ENCODE data around the gene EFEMP1. TPM values are rescaled to one million over a fixed set of nuclear protein-coding genes. Genes with fewer than 3 reads are reported as not detected.

EFEMP1 gene
- total RNA-seq, 3 donors from 2014 or later (not counting 1 experiment from before 2014, with no cell fraction given) = not detected

- Histone ChIP-seq H3K4me3 (ENCODE audit: low read length) (no peak overlapping the region), H3K27me3 (ENCODE audit: control insufficient read depth, insufficient read depth, low read length) (no peaks in the 10 kb centered on the region), H3K4me1 (ENCODE audit: control insufficient read depth, insufficient read depth, low read length) (no peaks in the 10 kb centered on the region), H3K27ac (ENCODE audit: low read length) (no peak overlapping the region), H3K36me3 (ENCODE audit: control insufficient read depth, insufficient read depth, low read length) (no peaks in the 10 kb centered on the region), H3K9me3 (ENCODE audit: control insufficient read depth, insufficient read depth, low read length) (no peaks in the 10 kb centered on the region)
- intact Hi-C loops (cut with micrococcal nuclease) = no loop called here
- Mint-ChIP-seq H3K9me3 (peaks cover 0 to 4% of the 10 kb centered on the region in 2 donors), H3K27me3 (ENCODE audit: low read depth in 2 of 2) (no peaks in the 10 kb centered on the region), H3K36me3 (no peaks in the 10 kb centered on the region), H3K27ac (no peak overlapping the region), H3K4me1 (no peaks in the 10 kb centered on the region), H3K4me3 (no peak overlapping the region)
- TF ChIP-seq CTCF (IDR thresholded peaks at IDR 0.05) = no peak
- WGBS (ENCODE audit: insufficient coverage) = 50% methylated on average over 1 of the region's 1 CpG
- DNase-seq = no peak
- ATAC-seq = no peak
Observed at GRCh38 chr2:55906993-55907392, 16.6 kb downstream of the EFEMP1 start.

GRCh38 chr2:55903727-55904126 lies 19.9 kb downstream of the EFEMP1 start:
- intact Hi-C loops (cut with micrococcal nuclease) = no loop called here
- 93% methylated on average over 2 of the region's 2 CpGs for WGBS (ENCODE audit: insufficient coverage)
- peaks cover 3% of the 10 kb centered on the region for H3K9me3 ChIP-seq (ENCODE audit: control insufficient read depth, insufficient read depth, low read length)
- H3K27ac ChIP-seq (ENCODE audit: low read length) = no peak overlapping the region
- no peaks in the 10 kb centered on the region for H3K4me1 Mint-ChIP-seq
- no peaks in the 10 kb centered on the region for H3K36me3 ChIP-seq (ENCODE audit: control insufficient read depth, insufficient read depth, low read length)
- H3K27ac Mint-ChIP-seq = no peak overlapping the region
- H3K9me3 Mint-ChIP-seq = peaks cover 3 to 6% of the 10 kb centered on the region in 2 donors
- H3K27me3 Mint-ChIP-seq (ENCODE audit: low read depth in 2 of 2) = no peaks in the 10 kb centered on the region
- ATAC-seq = no peak
- no peak for TF ChIP-seq CTCF (IDR thresholded peaks at IDR 0.05)
- DNase-seq = no peak
- H3K4me3 ChIP-seq (ENCODE audit: low read length) = no peak overlapping the region
- no peaks in the 10 kb centered on the region for H3K36me3 Mint-ChIP-seq
- no peaks in the 10 kb centered on the region for H3K27me3 ChIP-seq (ENCODE audit: control insufficient read depth, insufficient read depth, low read length)
- no peak overlapping the region for H3K4me3 Mint-ChIP-seq
- no peaks in the 10 kb centered on the region for H3K4me1 ChIP-seq (ENCODE audit: control insufficient read depth, insufficient read depth, low read length)

- DNase-seq (no peak), ATAC-seq (no peak)
- no peaks in the 10 kb centered on the region for H3K27me3 Mint-ChIP-seq (ENCODE audit: low read depth in 2 of 2)
- Histone ChIP-seq H3K9me3 (ENCODE audit: control insufficient read depth, insufficient read depth, low read length) (peaks cover 3% of the 10 kb centered on the region), H3K27me3 (ENCODE audit: control insufficient read depth, insufficient read depth, low read length) (no peaks in the 10 kb centered on the region), H3K4me1 (ENCODE audit: control insufficient read depth, insufficient read depth, low read length) (no peaks in the 10 kb centered on the region), H3K4me3 (ENCODE audit: low read length) (no peak overlapping the region), H3K27ac (ENCODE audit: low read length) (no peak overlapping the region), H3K36me3 (ENCODE audit: control insufficient read depth, insufficient read depth, low read length) (no peaks in the 10 kb centered on the region)
- H3K9me3 Mint-ChIP-seq = peaks cover 3 to 6% of the 10 kb centered on the region in 2 donors
- H3K4me1 Mint-ChIP-seq = no peaks in the 10 kb centered on the region
- TF ChIP-seq CTCF (IDR thresholded peaks at IDR 0.05) = no peak
- H3K27ac Mint-ChIP-seq = no peak overlapping the region
- no peaks in the 10 kb centered on the region for H3K36me3 Mint-ChIP-seq
- intact Hi-C loops (cut with micrococcal nuclease) = no loop called here
- no peak overlapping the region for H3K4me3 Mint-ChIP-seq
Observed at GRCh38 chr2:55902971-55903370, 20.6 kb downstream of the EFEMP1 start.

GRCh38 chr2:55902429-55902828 lies 21.2 kb downstream of the EFEMP1 start:
- H3K27me3 Mint-ChIP-seq (ENCODE audit: low read depth in 2 of 2) = no peaks in the 10 kb centered on the region
- Histone ChIP-seq H3K4me3 (ENCODE audit: low read length) (no peak overlapping the region), H3K27me3 (ENCODE audit: control insufficient read depth, insufficient read depth, low read length) (no peaks in the 10 kb centered on the region), H3K27ac (ENCODE audit: low read length) (no peak overlapping the region), H3K4me1 (ENCODE audit: control insufficient read depth, insufficient read depth, low read length) (no peaks in the 10 kb centered on the region), H3K9me3 (ENCODE audit: control insufficient read depth, insufficient read depth, low read length) (peaks cover 3% of the 10 kb centered on the region), H3K36me3 (ENCODE audit: control insufficient read depth, insufficient read depth, low read length) (no peaks in the 10 kb centered on the region)
- DNase-seq (no peak), ATAC-seq (no peak)
- H3K4me3 Mint-ChIP-seq = no peak overlapping the region
- no peak overlapping the region for H3K27ac Mint-ChIP-seq
- intact Hi-C loops (cut with micrococcal nuclease) = no loop called here
- no peak for TF ChIP-seq CTCF (IDR thresholded peaks at IDR 0.05)
- H3K4me1 Mint-ChIP-seq = no peaks in the 10 kb centered on the region
- H3K36me3 Mint-ChIP-seq = no peaks in the 10 kb centered on the region
- 77% methylated on average over 3 of the region's 3 CpGs for WGBS (ENCODE audit: insufficient coverage)
- peaks cover 3 to 6% of the 10 kb centered on the region in 2 donors for H3K9me3 Mint-ChIP-seq
